HG03095 (cell line): ENCODE results near the gene SUPT3H.

Source experiments
- ATAC-seq: cut with Tn5 transposase; IDR thresholded peaks from one replicate; pipeline ENCODE4 v1.9.1; 2021; ENCODE audit warnings: moderate library complexity; ENCODE audit not compliant: unreplicated experiment

SUPT3H gene

DNA sequence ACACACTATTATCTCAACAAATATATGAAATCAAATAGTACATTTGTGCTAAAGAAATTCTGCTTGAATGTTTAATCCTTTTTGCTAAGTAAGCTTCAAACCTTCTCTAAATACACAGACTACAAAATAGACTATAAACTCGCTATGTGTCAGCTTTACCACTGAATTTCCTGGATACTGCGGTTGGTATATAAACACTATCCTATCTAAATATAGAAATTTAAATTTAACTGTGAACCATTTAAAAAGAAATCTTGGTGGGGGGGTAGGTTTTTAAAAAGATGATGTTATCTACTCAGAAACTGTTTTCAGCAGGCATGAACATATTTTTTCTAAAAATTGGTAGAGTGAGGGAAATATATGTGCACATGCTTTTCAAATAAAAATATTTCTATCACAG, 356.1 kb downstream of the SUPT3H start:
- no peak for ATAC-seq

DNA sequence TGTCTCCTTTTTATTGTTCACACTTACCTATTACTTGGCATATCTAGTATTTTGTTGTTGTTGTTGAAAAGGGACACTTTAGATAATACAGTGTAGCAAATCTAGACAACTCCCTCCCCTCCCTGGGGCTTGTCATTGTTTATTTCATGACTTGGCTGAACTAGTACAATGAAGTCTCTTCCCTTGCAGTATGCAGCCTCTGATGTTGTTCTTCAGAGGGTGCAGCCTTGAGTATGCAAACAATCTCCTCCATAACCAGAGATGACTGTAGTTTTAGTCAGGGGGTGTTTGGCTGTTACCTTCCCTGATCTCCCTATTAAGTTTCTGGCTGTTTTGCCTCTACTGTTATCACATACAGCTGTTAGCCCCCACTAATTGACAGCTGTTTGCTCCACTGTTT, 365.0 kb downstream of the SUPT3H start:
- no peak for ATAC-seq

- no peak for ATAC-seq
Observed at GRCh38 chr6:45009576-45009975, 368.2 kb downstream of the SUPT3H start.

GRCh38 chr6:45006893-45007292, 370.8 kb downstream of the SUPT3H start:
- ATAC-seq, result no peak

DNA sequence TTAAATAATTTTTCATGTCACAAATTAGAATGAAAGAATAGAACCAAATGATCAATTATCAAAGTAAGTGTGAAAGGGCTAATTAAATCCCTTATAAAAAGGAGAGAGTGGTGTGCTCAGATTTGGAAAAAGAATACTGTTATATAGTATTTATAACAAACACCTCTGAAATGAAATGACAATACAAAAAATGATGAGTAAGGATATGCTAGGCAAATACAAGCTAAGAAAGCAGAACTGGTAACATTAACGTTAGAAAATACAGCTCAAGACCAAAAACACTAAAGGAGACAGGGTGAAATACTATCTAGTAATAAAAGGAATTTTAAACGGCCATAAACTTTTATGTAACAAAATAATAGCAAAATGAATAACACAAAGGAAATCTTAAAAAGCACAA, 373.8 kb downstream of the SUPT3H start:
- no peak for ATAC-seq

- ATAC-seq, result no peak
Observed at GRCh38 chr6:45003387-45003786, 374.3 kb downstream of the SUPT3H start.

GRCh38 chr6:45002390-45003105, 375.2 kb downstream of the SUPT3H start:
- no peak for ATAC-seq

DNA sequence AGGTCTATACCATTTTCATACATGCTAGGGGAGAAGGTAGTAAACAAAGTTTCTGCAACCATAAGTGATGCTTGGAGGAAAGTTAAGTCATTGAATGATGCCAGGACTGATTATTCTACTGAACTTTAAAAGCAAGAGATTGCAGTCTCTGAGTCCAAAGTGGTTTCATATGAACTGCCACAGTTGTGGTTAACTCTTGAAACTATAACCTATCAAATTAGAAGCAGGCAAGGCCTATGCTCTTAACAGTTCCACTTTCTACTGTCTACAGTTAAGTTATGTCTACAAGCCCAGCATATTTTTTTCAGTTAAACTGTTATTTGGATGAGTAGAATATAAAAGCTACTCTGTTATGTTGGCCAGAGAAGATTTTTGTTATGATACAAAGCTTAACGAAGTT, 376.1 kb downstream of the SUPT3H start:
- peak; percentile 96 for ATAC-seq

GRCh38 chr6:45000833-45001232, 376.9 kb downstream of the SUPT3H start:
- no peak for ATAC-seq

DNA sequence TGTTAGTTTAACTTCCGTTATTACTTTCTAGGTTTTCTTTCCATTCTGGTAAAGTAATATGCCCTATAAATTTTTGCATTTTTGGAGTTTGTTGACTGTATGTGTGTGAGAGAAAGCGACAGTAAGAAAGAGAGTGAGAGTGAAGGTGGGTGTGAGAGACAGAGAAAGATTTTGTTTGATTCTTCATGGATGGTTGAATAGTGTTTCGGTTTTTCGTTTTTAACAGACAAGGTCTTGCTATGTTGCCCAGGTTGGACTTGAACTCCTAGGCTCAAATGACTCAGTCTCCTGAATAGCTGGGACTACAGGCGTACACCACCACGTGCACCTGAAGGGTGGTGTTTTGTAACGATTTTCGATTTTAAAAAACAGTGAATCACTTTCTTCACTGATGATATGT, 378.7 kb downstream of the SUPT3H start:
- no peak for ATAC-seq

DNA sequence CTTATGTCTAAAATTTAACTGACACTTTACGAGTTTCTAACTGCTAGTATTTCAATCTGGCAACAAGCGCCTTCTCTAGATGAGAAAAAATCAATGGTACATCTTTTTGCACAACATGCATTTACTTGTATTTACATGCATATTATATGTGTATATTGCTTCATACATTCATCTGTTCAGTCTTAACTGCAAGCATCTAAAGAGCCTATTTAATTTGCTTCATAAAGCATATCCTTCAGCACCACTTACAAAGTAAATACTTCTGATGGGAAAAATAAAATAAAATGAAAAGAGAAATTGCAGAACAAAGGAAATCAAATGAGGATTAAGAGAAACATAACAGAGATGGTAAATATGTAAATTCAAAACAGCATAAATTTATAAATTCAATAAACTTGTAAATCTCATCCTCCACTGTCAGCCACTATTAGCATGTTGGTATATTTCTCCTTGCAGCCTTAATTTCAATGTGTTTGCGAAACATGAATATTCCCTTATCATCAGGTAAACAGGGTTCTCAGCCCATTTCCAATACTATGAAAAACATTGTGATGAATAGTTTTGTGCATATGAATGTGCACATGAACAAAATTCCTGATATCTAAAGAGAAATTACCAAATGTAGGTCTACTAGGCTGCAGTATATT, 382.1 kb downstream of the SUPT3H start:
- no peak for ATAC-seq

- no peak for ATAC-seq
Observed at GRCh38 chr6:44989391-44989790, 388.3 kb downstream of the SUPT3H start.

DNA sequence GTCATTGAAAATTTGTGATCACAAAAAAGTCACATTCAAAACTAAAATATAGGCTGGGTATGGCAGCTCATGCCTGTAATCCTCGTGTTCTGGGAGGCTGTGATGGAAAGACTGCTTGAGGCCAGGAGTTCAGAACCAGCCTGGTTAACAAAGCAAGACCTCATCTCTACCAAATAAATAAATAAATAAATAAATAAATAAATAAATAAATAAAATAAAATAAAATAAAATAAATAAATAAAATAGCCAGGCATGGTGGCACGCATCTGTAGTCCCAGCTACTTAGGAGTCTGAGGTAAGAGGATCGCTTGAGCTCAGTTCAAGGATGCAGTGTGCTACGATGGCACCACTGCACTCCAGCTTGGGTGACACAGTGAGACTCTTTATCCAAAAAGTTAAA, 392.7 kb downstream of the SUPT3H start:
- no peak for ATAC-seq

- ATAC-seq, result no peak
Observed at GRCh38 chr6:44983467-44984365, 394.0 kb downstream of the SUPT3H start.

- no peak for ATAC-seq
Observed at GRCh38 chr6:44980841-44981240, 396.9 kb downstream of the SUPT3H start.

GRCh38 chr6:44976677-44977641, 400.8 kb downstream of the SUPT3H start:
- ATAC-seq, result no peak

DNA sequence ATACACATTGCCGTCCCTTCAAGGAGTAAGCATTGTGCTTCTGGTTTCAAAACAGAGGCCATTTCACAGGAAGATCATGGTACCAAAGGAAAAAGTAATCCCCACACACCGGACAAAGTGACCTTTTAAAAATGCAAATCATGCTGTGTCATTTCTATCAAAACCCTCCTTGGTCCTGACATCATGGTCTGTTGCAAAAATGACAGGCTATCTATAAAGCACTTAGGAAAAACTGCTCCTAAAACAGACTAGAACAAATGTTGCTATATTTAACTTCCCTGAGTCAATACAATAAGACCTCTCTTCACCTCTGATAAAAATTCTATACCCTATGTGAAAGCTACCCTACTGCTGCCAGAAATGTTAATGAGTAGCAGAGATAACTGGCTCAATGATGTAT, 403.2 kb downstream of the SUPT3H start:
- no peak for ATAC-seq

GRCh38 chr6:44972709-44973108, 405.0 kb downstream of the SUPT3H start:
- no peak for ATAC-seq

DNA sequence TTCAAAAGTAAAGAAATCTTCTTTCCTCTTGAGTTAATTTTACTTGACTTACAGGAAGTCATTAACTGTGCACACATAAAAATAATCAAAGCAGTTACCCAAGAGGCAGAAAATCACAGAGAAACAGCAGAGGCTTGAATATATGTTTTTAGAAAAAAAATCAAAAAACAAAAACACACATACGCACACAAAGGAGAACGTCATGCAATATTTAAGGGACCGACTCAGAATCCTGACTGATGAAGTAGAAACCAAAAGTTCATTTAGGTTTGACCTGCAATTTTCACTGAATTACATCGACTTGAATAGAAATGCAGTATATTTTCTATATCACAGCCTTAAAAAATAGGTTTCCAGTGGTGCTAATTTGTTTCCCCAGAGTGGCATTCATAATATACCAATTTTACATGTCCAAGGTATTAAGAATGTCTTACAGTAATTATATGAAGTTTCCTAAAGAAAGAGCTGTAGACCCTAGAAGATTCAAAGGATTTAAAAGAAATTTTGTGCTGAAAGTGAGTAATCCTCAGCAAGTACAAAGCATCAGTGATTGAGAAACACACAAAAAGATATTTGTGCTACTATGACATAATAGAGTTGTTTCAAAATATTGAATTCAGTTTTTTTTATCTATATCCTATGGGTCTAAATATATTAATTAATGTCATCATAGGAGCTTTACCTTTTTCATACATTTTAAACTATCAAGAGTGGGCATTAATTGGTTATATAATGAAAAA, 408.1 kb downstream of the SUPT3H start:
- ATAC-seq, result no peak

GRCh38 chr6:44967481-44967880, 410.3 kb downstream of the SUPT3H start:
- ATAC-seq, result no peak
